H1 (cell line): Measurements from ENCODE around the gene ZNF225.

Experiments
- ATF2 ChIP-seq: IDR thresholded peaks from 2 replicates; pipeline ENCODE4 v1.6.1; 2012; ENCODE audit warnings: low read length, inconsistent platforms
- CHD2 ChIP-seq: IDR thresholded peaks from 2 replicates; pipeline ENCODE4 v1.6.1; 2012; ENCODE audit warnings: low read length, improper control_type of control experiment
- EP300 ChIP-seq, 2 experiments: IDR thresholded peaks; 1 replicate in 1 of 2; 2 replicates in 1 of 2; pipeline ENCODE4 v1.6.1; 2011 to 2012; ENCODE audit warnings: low read depth in 2 of 2, low read length in 2 of 2, mild to moderate bottlenecking in 2 of 2, borderline replicate concordance in 1 of 2, inconsistent platforms in 1 of 2, moderate library complexity in 1 of 2
- GABPA ChIP-seq: IDR thresholded peaks from 2 replicates; pipeline ENCODE4 v1.6.1; 2011; ENCODE audit warnings: mild to moderate bottlenecking, low read length, moderate library complexity, borderline replicate concordance; ENCODE audit not compliant: insufficient read depth
- MAX ChIP-seq: IDR thresholded peaks from 2 replicates; pipeline ENCODE4 v1.6.1; 2012; ENCODE audit warnings: inconsistent platforms
- POLR2A ChIP-seq, 2 experiments: IDR thresholded peaks; 1 replicate in 1 of 2; 2 replicates in 1 of 2; pipeline ENCODE4 v1.6.1; 2011; ENCODE audit warnings: low read depth in 2 of 2, low read length in 2 of 2, mild to moderate bottlenecking in 2 of 2; ENCODE audit errors: control extremely low read depth in 1 of 2
- TF ChIP-seq, protein P1 (sequence below), 3 experiments: IDR thresholded peaks; 1 replicate in 2 of 3; 2 replicates in 1 of 3; pipeline versions ENCODE4 v1.5.1 to v1.6.1; 2011; ENCODE audit warnings: low read length in 3 of 3, mild to moderate bottlenecking in 3 of 3, inconsistent platforms in 2 of 3, low read depth in 1 of 3, moderate library complexity in 1 of 3; ENCODE audit not compliant: insufficient read depth in 1 of 3; ENCODE audit errors: control extremely low read depth in 1 of 3

- TF ChIP-seq, protein P1, sequence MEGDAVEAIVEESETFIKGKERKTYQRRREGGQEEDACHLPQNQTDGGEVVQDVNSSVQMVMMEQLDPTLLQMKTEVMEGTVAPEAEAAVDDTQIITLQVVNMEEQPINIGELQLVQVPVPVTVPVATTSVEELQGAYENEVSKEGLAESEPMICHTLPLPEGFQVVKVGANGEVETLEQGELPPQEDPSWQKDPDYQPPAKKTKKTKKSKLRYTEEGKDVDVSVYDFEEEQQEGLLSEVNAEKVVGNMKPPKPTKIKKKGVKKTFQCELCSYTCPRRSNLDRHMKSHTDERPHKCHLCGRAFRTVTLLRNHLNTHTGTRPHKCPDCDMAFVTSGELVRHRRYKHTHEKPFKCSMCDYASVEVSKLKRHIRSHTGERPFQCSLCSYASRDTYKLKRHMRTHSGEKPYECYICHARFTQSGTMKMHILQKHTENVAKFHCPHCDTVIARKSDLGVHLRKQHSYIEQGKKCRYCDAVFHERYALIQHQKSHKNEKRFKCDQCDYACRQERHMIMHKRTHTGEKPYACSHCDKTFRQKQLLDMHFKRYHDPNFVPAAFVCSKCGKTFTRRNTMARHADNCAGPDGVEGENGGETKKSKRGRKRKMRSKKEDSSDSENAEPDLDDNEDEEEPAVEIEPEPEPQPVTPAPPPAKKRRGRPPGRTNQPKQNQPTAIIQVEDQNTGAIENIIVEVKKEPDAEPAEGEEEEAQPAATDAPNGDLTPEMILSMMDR (IDR thresholded peaks at IDR 0.05; ENCODE audit: control extremely low read depth in 1 of 3, insufficient read depth in 1 of 3, low read depth in 1 of 3, low read length in 3 of 3), result no peak
- TF ChIP-seq EP300 (IDR thresholded peaks at IDR 0.05; ENCODE audit: borderline replicate concordance in 1 of 2, low read depth in 2 of 2, low read length in 2 of 2), result no peak
- TF ChIP-seq CHD2, result no peak
- TF ChIP-seq ATF2, result no peak
- no peak for TF ChIP-seq MAX
- no peak for TF ChIP-seq GABPA
- no peak for TF ChIP-seq POLR2A (IDR thresholded peaks at IDR 0.05; ENCODE audit: control extremely low read depth in 1 of 2, low read depth in 2 of 2, low read length in 2 of 2)
Observed at GRCh38 chr19:44151491-44151890, 38.3 kb downstream of the ZNF225 start.
